Esophagus muscularis mucosa (tissue), 4 donors: ENCODE data around the gene SIRT5. TPM values are rescaled to one million over a fixed set of nuclear protein-coding genes. Genes with fewer than 3 reads are reported as not detected.

Experiments used
- DNase-seq: peaks from one replicate; pipeline ENCODE4 v3.0.0-alpha.2; 2017; ENCODE audit errors: extremely low spot score
- H3K27ac ChIP-seq, 4 donors: fragments of 200-600 bp; sonication (generic); replicated peaks in 1 of 4; 1 replicate in 3 of 4; 2 replicates in 1 of 4; pipeline ENCODE4 v1.5.1; 2016 to 2019; ENCODE audit warnings: mild to moderate bottlenecking in 1 of 4
- H3K27me3 ChIP-seq, 4 donors: fragments of 200-600 bp; sonication (generic); one replicate each; pipeline versions ENCODE4 v1.5.1 to v1.6.0; 2016 to 2019
- H3K36me3 ChIP-seq, 4 donors: fragments of 200-600 bp; sonication (generic); one replicate each; pipeline ENCODE4 v1.5.1; 2016 to 2019
- H3K4me1 ChIP-seq, 4 donors: fragments of 200-600 bp; sonication (generic); one replicate each; pipeline ENCODE4 v1.5.1; 2016 to 2019
- H3K4me3 ChIP-seq, 4 donors: fragments of 200-600 bp; sonication (generic); 1 replicate in 2 of 4; 2 replicates in 2 of 4; pipeline ENCODE4 v1.5.1; 2016 to 2019; ENCODE audit warnings: mild to moderate bottlenecking in 4 of 4, moderate library complexity in 1 of 4
- H3K9me3 ChIP-seq, 4 donors: fragments of 200-600 bp; sonication (generic); 1 replicate in 3 of 4; 2 replicates in 1 of 4; pipeline ENCODE4 v1.5.1; 2016 to 2019
- EP300 ChIP-seq: sonication (generic); formaldehyde crosslinking; IDR thresholded peaks from one replicate; pipeline ENCODE4 v1.6.1; 2017; ENCODE audit warnings: antibody characterized with exemption
- POLR2A ChIP-seq: fragments of 450-650 bp; IDR thresholded peaks from one replicate; pipeline ENCODE4 v1.6.1; 2017; ENCODE audit warnings: antibody characterized with exemption, moderate library complexity, mild to moderate bottlenecking, low read depth
- POLR2AphosphoS5 ChIP-seq, 2 donors: sonication (generic); formaldehyde crosslinking; IDR thresholded peaks; one replicate each; pipeline ENCODE4 v1.6.1; 2017; ENCODE audit warnings: antibody characterized with exemption in 2 of 2
- WGBS: methylation state at CpG from one replicate; pipeline ENCODE4 v1.1.5; 2018; 5-methylcytosine and 5-hydroxymethylcytosine counted together
- intact Hi-C: fragments of 100-400 bp; cut with DNase I; formaldehyde crosslinking; loops from one replicate; pipeline ENCODE4 v1.15.1; 2023
- total RNA-seq, 4 donors: library from RNA; depleted of rRNA; stranded (reverse); fragments of >200 nt; gene quantifications; one replicate each; pipeline versions ENCODE4 v1.1.0 to v1.2.1, GENCODE V29; 2016
- TF ChIP-seq, protein P1 (sequence below), 3 experiments: fragments of 200-600 bp in 2 of 3; fragments of 450-650 bp in 1 of 3; sonication (generic) in 2 of 3; IDR thresholded peaks; one replicate each; pipeline ENCODE4 v1.5.1; 2017 to 2019; ENCODE audit warnings: antibody characterized with exemption in 3 of 3, mild to moderate bottlenecking in 2 of 3, moderate library complexity in 1 of 3

Gene SIRT5
- total RNA-seq, 4 donors from 2014 or later, result 7.8 to 14.5 (median 12.6) TPM

DNA sequence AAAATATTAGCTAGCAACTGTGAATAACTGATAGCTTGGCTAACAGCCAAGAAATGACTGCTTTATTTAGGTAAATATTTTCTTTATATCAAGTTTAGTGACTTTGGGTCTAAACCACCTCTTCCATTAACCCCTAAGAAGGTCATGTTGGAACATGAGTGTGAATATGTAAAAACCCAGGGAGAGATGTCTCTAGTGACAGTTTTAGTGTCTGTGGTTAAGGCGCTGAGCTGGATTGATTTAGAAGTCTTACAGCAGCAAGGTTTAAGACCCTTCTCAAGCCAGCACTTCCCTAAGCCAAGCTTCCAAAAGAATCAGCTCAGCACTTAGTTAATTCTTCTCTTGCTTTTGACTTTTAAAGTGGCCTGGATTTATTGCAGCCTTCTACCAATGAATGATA, 11.4 kb upstream of the SIRT5 start:
- DNase-seq, result no peak
- TF ChIP-seq, protein P1, sequence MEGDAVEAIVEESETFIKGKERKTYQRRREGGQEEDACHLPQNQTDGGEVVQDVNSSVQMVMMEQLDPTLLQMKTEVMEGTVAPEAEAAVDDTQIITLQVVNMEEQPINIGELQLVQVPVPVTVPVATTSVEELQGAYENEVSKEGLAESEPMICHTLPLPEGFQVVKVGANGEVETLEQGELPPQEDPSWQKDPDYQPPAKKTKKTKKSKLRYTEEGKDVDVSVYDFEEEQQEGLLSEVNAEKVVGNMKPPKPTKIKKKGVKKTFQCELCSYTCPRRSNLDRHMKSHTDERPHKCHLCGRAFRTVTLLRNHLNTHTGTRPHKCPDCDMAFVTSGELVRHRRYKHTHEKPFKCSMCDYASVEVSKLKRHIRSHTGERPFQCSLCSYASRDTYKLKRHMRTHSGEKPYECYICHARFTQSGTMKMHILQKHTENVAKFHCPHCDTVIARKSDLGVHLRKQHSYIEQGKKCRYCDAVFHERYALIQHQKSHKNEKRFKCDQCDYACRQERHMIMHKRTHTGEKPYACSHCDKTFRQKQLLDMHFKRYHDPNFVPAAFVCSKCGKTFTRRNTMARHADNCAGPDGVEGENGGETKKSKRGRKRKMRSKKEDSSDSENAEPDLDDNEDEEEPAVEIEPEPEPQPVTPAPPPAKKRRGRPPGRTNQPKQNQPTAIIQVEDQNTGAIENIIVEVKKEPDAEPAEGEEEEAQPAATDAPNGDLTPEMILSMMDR (IDR thresholded peaks at IDR 0.05), result no peak
- TF ChIP-seq EP300 (no peak), POLR2AphosphoS5 (IDR thresholded peaks at IDR 0.05) (no peak), POLR2A (no peak)
- intact Hi-C loops, result no loop called here
- H3K4me1 ChIP-seq, result peaks cover 0 to 11% (median 9%) of the 10 kb centered on the region in 4 donors
- no peaks in the 10 kb centered on the region for H3K9me3 ChIP-seq
- peaks cover 0 to 9% (median 0%) of the 10 kb centered on the region in 4 donors for H3K27me3 ChIP-seq
- no peak overlapping the region for H3K27ac ChIP-seq
- no peaks in the 10 kb centered on the region for H3K36me3 ChIP-seq
- H3K4me3 ChIP-seq, result no peak overlapping the region
- WGBS, result 93% methylated on average over 1 of the region's 1 CpG

DNA sequence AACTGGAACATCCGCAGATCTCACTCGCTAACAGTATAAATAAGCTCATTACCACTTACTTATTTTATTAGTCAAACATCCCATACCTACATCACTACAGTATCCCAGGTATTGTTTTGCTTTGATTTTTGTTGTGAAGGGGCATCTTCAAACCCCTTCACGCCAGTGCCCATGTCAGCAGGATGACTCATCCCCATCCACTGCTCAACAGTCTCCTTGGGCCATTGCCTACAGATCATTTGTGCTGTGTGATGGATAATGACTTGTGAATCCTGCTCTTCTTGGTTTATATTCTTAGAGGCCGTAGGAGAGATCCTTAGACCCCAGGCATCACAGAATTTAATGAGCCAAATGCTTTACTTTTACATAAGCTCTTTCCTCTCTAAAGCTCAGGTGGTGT, 8.5 kb upstream of the SIRT5 start:
- H3K4me3 ChIP-seq, result no peak overlapping the region

DNA sequence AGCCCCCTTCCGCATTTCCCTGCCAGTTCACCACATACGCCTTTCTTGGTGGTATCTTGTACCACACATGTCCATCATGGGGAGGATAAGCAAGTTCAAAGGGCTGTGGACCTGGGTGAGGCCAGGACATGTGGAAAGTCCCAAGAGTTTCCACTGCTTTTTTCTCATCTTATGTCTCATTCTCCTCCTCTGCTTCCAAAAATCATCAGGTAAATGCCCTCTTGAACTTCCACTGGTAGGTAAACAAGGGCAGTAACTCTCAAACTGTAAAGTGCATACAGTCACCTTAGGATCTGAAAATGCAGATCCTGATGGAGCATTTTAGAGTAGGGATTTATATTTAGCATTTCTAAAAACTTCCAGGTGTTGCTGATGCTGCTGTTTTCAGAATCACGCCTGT, 7.9 kb upstream of the SIRT5 start:
- TF ChIP-seq POLR2AphosphoS5 (IDR thresholded peaks at IDR 0.05) (no peak), POLR2A (no peak), EP300 (no peak)
- TF ChIP-seq, protein P1 (IDR thresholded peaks at IDR 0.05), result no peak
- Histone ChIP-seq H3K4me1 (no peaks in the 10 kb centered on the region), H3K4me3 (no peak overlapping the region), H3K27me3 (peaks cover 0 to 9% (median 0%) of the 10 kb centered on the region in 4 donors), H3K9me3 (no peaks in the 10 kb centered on the region), H3K36me3 (no peaks in the 10 kb centered on the region), H3K27ac (no peak overlapping the region)
- intact Hi-C loops, result no loop called here
- WGBS, result 94% methylated on average over 3 of the region's 3 CpGs
- no peak for DNase-seq

More for the DNA sequence above, 8.5 kb upstream of the SIRT5 start:
- intact Hi-C loops, result no loop called here
- 89% methylated on average over 4 of the region's 4 CpGs for WGBS
- TF ChIP-seq EP300 (no peak), POLR2AphosphoS5 (IDR thresholded peaks at IDR 0.05) (no peak)
- TF ChIP-seq, protein P1 (IDR thresholded peaks at IDR 0.05), result no peak
- DNase-seq, result no peak
- H3K9me3 ChIP-seq, result no peaks in the 10 kb centered on the region
- no peaks in the 10 kb centered on the region for H3K36me3 ChIP-seq
- H3K4me1 ChIP-seq, result no peaks in the 10 kb centered on the region
- no peak overlapping the region for H3K27ac ChIP-seq
- peaks cover 0 to 9% (median 0%) of the 10 kb centered on the region in 4 donors for H3K27me3 ChIP-seq

DNA sequence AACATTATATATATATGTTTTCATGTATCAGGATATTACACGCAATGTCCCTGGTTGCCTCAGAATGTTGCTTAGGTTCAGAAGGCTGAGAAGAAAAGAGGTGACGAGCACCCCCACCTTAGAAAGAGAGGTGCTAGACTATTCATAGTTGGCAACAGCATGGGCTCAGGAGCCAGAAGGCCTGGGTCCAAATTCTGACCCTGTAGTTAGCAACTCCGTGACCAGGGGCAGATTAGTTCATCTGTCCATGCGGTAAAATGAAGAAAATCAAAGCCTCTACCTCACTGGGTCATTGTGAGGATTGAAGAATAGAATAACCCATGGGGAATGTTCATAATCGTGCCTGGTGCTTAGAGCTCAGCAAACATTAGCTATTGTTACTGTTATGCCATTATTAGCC, 5.4 kb upstream of the SIRT5 start:
- 91% methylated on average over 5 of the region's 5 CpGs for WGBS

DNA sequence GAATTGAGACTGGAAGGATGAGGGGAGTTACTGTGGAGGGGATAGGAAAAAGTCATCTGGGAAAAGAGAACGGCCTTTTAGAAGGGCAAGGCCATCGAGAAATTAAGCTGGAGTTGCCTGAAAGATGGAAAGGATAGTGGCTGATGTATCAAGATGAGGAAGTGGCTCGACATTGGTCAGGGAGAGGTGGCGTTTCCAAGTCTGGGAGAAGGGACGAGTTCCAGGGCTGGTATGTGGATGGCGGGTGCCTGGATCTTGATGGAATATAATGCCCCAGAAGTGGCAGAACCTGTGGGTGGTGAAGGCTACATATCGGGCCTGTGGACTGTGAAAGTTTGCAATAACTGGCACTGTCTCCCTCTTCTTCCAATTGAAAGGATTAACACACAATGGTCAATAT, 2.2 kb upstream of the SIRT5 start:
- intact Hi-C loops, result no loop called here
- TF ChIP-seq EP300 (no peak), POLR2AphosphoS5 (IDR thresholded peaks at IDR 0.05) (no peak), POLR2A (no peak)
- TF ChIP-seq, protein P1 (IDR thresholded peaks at IDR 0.05), result no peak
- H3K4me3 ChIP-seq, result no peak overlapping the region

More for the DNA sequence above, 5.4 kb upstream of the SIRT5 start:
- no peak for DNase-seq
- intact Hi-C loops, result no loop called here
- H3K27ac ChIP-seq, result no peak overlapping the region
- no peak overlapping the region for H3K4me3 ChIP-seq
- no peaks in the 10 kb centered on the region for H3K9me3 ChIP-seq
- peaks cover 0 to 9% (median 0%) of the 10 kb centered on the region in 4 donors for H3K27me3 ChIP-seq
- peaks cover 7 to 10% (median 8%) of the 10 kb centered on the region in 4 donors for H3K4me1 ChIP-seq
- H3K36me3 ChIP-seq, result no peaks in the 10 kb centered on the region
- no peak for TF ChIP-seq EP300

More for the DNA sequence above, 2.2 kb upstream of the SIRT5 start:
- no peaks in the 10 kb centered on the region for H3K27me3 ChIP-seq
- WGBS, result 93% methylated on average over 7 of the region's 7 CpGs
- DNase-seq, result no peak
- H3K9me3 ChIP-seq, result no peaks in the 10 kb centered on the region
- no peaks in the 10 kb centered on the region for H3K36me3 ChIP-seq
- H3K27ac ChIP-seq, result no peak overlapping the region
- peaks cover 13 to 25% (median 17%) of the 10 kb centered on the region in 4 donors for H3K4me1 ChIP-seq
